Right lobe of liver (tissue), 4 donors: ENCODE measurements around the gene RCAN2.

Source experiments
- CTCF ChIP-seq, 4 donors: fragments of 200-600 bp in 3 of 4; fragments of 450-650 bp in 1 of 4; IDR thresholded peaks; one replicate each; pipeline versions ENCODE4 v1.5.1 to v1.8.0; 2016 to 2022; ENCODE audit warnings: antibody characterized with exemption in 4 of 4, mild to moderate bottlenecking in 2 of 4
- POLR2A ChIP-seq: fragments of 450-650 bp; IDR thresholded peaks from one replicate; pipeline ENCODE4 v1.6.1; 2017; ENCODE audit warnings: antibody characterized with exemption, mild to moderate bottlenecking
- donor health status: DM: no; HTN: no; CAD: no.
- donor health status: DM: no; HTN: no; CAD: no.
- donor health status: DM: no; HTN: yes; CAD: no.

- TF ChIP-seq POLR2A (no peak), CTCF (IDR thresholded peaks at IDR 0.05) (no peak)
Observed at GRCh38 chr6:46381057-46381456, 110.2 kb downstream of the RCAN2 start.
